Stomach (tissue), 9 donors: ENCODE measurements around the gene CLCN2. TPM values are rescaled to one million over a fixed set of nuclear protein-coding genes. Genes with fewer than 3 reads are reported as not detected.

Experiments used
- DNase-seq, 2 donors: peaks; one replicate each; pipeline versions ENCODE4 v3.0.0 to v3.0.0-alpha.2; 2013 to 2019
- H3K27ac ChIP-seq, 5 donors: fragments of 200-600 bp in 4 of 5; sonication (generic) in 4 of 5; one replicate each; pipeline ENCODE4 v1.5.1; 2013 to 2019; ENCODE audit warnings: mild to moderate bottlenecking in 1 of 5, moderate library complexity in 1 of 5
- H3K27me3 ChIP-seq, 3 donors: fragments of 200-600 bp; sonication (generic); one replicate each; pipeline ENCODE4 v1.5.1; 2017 to 2019; ENCODE audit warnings: mixed run types in 1 of 3
- H3K36me3 ChIP-seq, 4 donors: fragments of 200-600 bp; sonication (generic); 1 replicate in 3 of 4; 2 replicates in 1 of 4; pipeline ENCODE4 v1.5.1; 2016 to 2019
- H3K4me1 ChIP-seq, 4 donors: fragments of 200-600 bp; sonication (generic); one replicate each; pipeline ENCODE4 v1.5.1; 2016 to 2019
- H3K4me3 ChIP-seq, 4 donors: fragments of 200-600 bp; sonication (generic) in 3 of 4; one replicate each; pipeline ENCODE4 v1.5.1; 2016 to 2019; ENCODE audit warnings: mild to moderate bottlenecking in 1 of 4
- H3K9me3 ChIP-seq, 4 donors: fragments of 200-600 bp; sonication (generic); one replicate each; pipeline ENCODE4 v1.5.1; 2016 to 2019
- EP300 ChIP-seq: sonication (generic); formaldehyde crosslinking; IDR thresholded peaks from one replicate; pipeline ENCODE4 v1.6.1; 2017; ENCODE audit warnings: antibody characterized with exemption
- POLR2A ChIP-seq, 4 donors: fragments of 450-650 bp; IDR thresholded peaks; one replicate each; pipeline ENCODE4 v1.6.1; 2016; ENCODE audit warnings: antibody characterized with exemption in 4 of 4, control low read depth in 2 of 4, mild to moderate bottlenecking in 1 of 4, moderate library complexity in 1 of 4
- POLR2AphosphoS5 ChIP-seq, 3 donors: sonication (generic); formaldehyde crosslinking; IDR thresholded peaks; one replicate each; pipeline ENCODE4 v1.6.1; 2016; ENCODE audit warnings: antibody characterized with exemption in 3 of 3
- WGBS, 5 donors: extraction: QIAGEN DNeasy Blood & Tissue Kit in 3 of 5; methylation state at CpG; one replicate each; pipeline versions ENCODE4 v1.1.5 to v1.1.7; 2013 to 2018; 5-methylcytosine and 5-hydroxymethylcytosine counted together
- intact Hi-C: fragments of 100-400 bp; cut with DNase I; formaldehyde crosslinking; loops from one replicate; pipeline ENCODE4 v1.15.1; 2023; ENCODE audit warnings: low total_unique reads
- polyA plus RNA-seq, 3 donors: library from polyadenylated mRNA; stranded (reverse); fragments of 200-250 nt; gene quantifications; one replicate each; pipeline ENCODE4 v1.2.3, GENCODE V29; 2013
- total RNA-seq, 5 donors: library from RNA; depleted of rRNA; stranded (reverse); fragments of >200 nt; gene quantifications; one replicate each; pipeline versions ENCODE4 v1.1.0 to v1.2.3, GENCODE V29; 2014 to 2016
- TF ChIP-seq, protein P1 (sequence below), 7 experiments: fragments of 450-650 bp in 4 of 7; fragments of 200-600 bp in 3 of 7; sonication (generic) in 3 of 7; IDR thresholded peaks; one replicate each; pipeline ENCODE4 v1.5.1; 2016 to 2019; ENCODE audit warnings: antibody characterized with exemption in 7 of 7, control low read depth in 2 of 7, mild to moderate bottlenecking in 1 of 7
- donor health status: healthy with polysubstance abuse.
- donor health status: Bipolar disorder and iron deficiency.
- donor health status: healthy.

Gene CLCN2
- total and polyA plus RNA-seq, 8 donors: 2.1 to 34.5 (median 5.1) TPM

- peak overlapping the region; percentile 6 to 99 (median 98) for H3K27ac ChIP-seq
- intact Hi-C loops: no loop called here
- H3K27me3 ChIP-seq: no peaks in the 10 kb centered on the region
- 49 to 65% (median 56%) methylated on average over 8 of the region's 8 CpGs for WGBS, 5 donors
- DNase-seq: no peak
- peak overlapping the region; percentile 27 to 69 (median 30) for H3K4me3 ChIP-seq
- TF ChIP-seq POLR2A (IDR thresholded peaks at IDR 0.05) (no peak), POLR2AphosphoS5 (IDR thresholded peaks at IDR 0.05) (no peak), EP300 (no peak)
- TF ChIP-seq, protein P1, sequence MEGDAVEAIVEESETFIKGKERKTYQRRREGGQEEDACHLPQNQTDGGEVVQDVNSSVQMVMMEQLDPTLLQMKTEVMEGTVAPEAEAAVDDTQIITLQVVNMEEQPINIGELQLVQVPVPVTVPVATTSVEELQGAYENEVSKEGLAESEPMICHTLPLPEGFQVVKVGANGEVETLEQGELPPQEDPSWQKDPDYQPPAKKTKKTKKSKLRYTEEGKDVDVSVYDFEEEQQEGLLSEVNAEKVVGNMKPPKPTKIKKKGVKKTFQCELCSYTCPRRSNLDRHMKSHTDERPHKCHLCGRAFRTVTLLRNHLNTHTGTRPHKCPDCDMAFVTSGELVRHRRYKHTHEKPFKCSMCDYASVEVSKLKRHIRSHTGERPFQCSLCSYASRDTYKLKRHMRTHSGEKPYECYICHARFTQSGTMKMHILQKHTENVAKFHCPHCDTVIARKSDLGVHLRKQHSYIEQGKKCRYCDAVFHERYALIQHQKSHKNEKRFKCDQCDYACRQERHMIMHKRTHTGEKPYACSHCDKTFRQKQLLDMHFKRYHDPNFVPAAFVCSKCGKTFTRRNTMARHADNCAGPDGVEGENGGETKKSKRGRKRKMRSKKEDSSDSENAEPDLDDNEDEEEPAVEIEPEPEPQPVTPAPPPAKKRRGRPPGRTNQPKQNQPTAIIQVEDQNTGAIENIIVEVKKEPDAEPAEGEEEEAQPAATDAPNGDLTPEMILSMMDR (IDR thresholded peaks at IDR 0.05): no peak
- no peaks in the 10 kb centered on the region for H3K9me3 ChIP-seq
- peaks cover 37 to 44% (median 40%) of the 10 kb centered on the region in 4 donors for H3K36me3 ChIP-seq
- peaks cover 34 to 76% (median 53%) of the 10 kb centered on the region in 4 donors for H3K4me1 ChIP-seq
Observed at GRCh38 chr3:184339001-184339400, 22.4 kb downstream of the CLCN2 start.

DNA sequence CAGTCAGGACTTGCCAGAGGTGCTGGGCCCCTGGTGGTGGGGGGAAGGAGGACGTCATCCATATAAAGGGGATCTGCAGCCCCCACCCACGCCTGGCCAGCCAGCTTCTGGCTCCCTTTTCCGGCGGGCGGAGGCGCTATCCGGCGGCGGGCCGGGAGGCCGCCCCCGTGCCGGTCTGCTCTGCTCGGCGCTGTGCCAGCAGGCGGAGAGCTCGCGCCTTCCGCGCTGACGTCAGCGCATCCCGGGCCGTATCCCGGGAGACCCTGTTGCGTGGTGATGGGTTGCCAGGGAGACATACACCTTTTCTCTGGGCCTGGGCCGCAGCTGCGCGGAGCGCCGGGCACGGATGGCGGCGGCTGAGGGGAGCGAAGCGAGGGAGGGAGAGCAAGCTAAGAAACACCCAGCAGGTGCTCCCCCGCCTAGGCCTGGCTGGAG is 22.9 kb downstream of the CLCN2 start:
- H3K27me3 ChIP-seq: no peaks in the 10 kb centered on the region
- 10 to 31% (median 27%) methylated on average over 8 to 37 of the region's 37 CpGs for WGBS, 5 donors
- H3K9me3 ChIP-seq: no peaks in the 10 kb centered on the region
- H3K4me3 ChIP-seq: peak overlapping the region; percentile 27 to 69 (median 30)
- H3K27ac ChIP-seq: peak overlapping the region; percentile 6 to 99 (median 98)
- intact Hi-C loops: no loop called here
- peaks cover 34 to 81% (median 53%) of the 10 kb centered on the region in 4 donors for H3K4me1 ChIP-seq
- TF ChIP-seq POLR2A (IDR thresholded peaks at IDR 0.05) (no peak), EP300 (no peak), POLR2AphosphoS5 (IDR thresholded peaks at IDR 0.05) (peak in 2 of 3 donors; percentile 23 to 54)
- TF ChIP-seq, protein P1 (IDR thresholded peaks at IDR 0.05): no peak
- H3K36me3 ChIP-seq: peaks cover 38 to 44% (median 40%) of the 10 kb centered on the region in 4 donors
- peak; percentile 57 to 96 for DNase-seq

DNA sequence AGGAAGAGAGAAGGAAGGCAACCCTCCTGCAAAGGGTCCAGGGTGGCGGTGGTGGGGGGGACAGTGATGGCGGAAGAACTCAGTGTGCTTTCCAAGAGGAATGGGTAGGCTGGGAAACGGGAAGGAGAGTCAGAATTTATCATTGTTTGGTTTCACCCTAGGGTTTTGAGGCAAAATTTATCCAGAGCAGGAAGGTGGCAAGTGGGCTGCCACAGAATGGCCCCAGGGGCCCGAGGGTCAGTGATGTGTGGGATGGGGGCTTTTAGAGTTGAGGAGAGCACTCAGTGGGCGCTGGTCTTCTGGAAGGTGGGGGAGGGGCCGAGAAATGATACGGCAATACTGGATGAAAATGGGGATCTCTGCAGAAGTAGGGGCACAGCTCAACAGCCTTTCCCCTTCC is 23.4 kb downstream of the CLCN2 start:
- TF ChIP-seq POLR2AphosphoS5 (IDR thresholded peaks at IDR 0.05) (no peak), EP300 (no peak), POLR2A (IDR thresholded peaks at IDR 0.05) (no peak)
- TF ChIP-seq, protein P1 (IDR thresholded peaks at IDR 0.05): no peak
- H3K27ac ChIP-seq: peak overlapping the region; percentile 55 to 99 (median 98)
- no peak for DNase-seq
- 55 to 88% (median 78%) methylated on average over 7 of the region's 7 CpGs for WGBS, 5 donors
- intact Hi-C loops: no loop called here
- H3K36me3 ChIP-seq: peaks cover 35 to 44% (median 40%) of the 10 kb centered on the region in 4 donors
- peak overlapping the region; percentile 27 to 69 (median 30) for H3K4me3 ChIP-seq
- H3K4me1 ChIP-seq: peaks cover 34 to 81% (median 53%) of the 10 kb centered on the region in 4 donors
- H3K9me3 ChIP-seq: no peaks in the 10 kb centered on the region
- no peaks in the 10 kb centered on the region for H3K27me3 ChIP-seq

- Histone ChIP-seq H3K9me3 (no peaks in the 10 kb centered on the region), H3K27ac (peak within 1 kb of the TSS; percentile 96 to 99 (median 99)), H3K36me3 (peaks cover 33 to 44% (median 40%) of the 10 kb centered on the region in 4 donors), H3K27me3 (no peaks in the 10 kb centered on the region), H3K4me1 (peaks cover 34 to 86% (median 53%) of the 10 kb centered on the region in 4 donors), H3K4me3 (peak within 1 kb of the TSS; percentile 69 to 91 (median 82))
- DNase-seq: peak in 1 of 2 donors; percentile 84
- TF ChIP-seq POLR2A (IDR thresholded peaks at IDR 0.05): no peak
- peak; percentile 7 to 71 (median 32) for TF ChIP-seq POLR2AphosphoS5 (IDR thresholded peaks at IDR 0.05)
- intact Hi-C loops: no loop called here
- 41 to 59% (median 54%) methylated on average over 5 to 6 of the region's 6 CpGs for WGBS, 5 donors
Observed at GRCh38 chr3:184337399-184337714, 24.0 kb downstream of the CLCN2 start, which contains the start of gene FAM131A. Gene FAM131A (plus strand): TSS chr3:184337600. CDS start chr3:184337631, 31 bp downstream.
